Neuronal stem cell (in vitro differentiated cells): Measurements from ENCODE around the gene SLC7A14.

ENCODE experiments used
- DNase-seq: peaks from one replicate; pipeline ENCODE4 v3.0.0-alpha.2; 2013; ENCODE audit warnings: low spot score
- H2AFZ ChIP-seq: one replicate; pipeline ENCODE4 v1.6.1; 2013; ENCODE audit warnings: mild to moderate bottlenecking, low read length, inconsistent platforms
- H2AK5ac ChIP-seq: 2 replicates; pipeline ENCODE4 v1.6.1; 2013; ENCODE audit warnings: low read depth, mild to moderate bottlenecking, inconsistent platforms, low read length, moderate library complexity, mixed read lengths
- H2BK120ac ChIP-seq: 2 replicates; pipeline ENCODE4 v1.6.1; 2013; ENCODE audit warnings: low read depth, mild to moderate bottlenecking, inconsistent platforms, low read length, moderate library complexity, mixed read lengths
- H2BK12ac ChIP-seq: one replicate; pipeline ENCODE4 v1.6.1; 2013; ENCODE audit warnings: low read length, inconsistent platforms
- H2BK15ac ChIP-seq: 2 replicates; pipeline ENCODE4 v1.6.1; 2013; ENCODE audit warnings: mild to moderate bottlenecking, low read length, inconsistent platforms, mixed read lengths
- H2BK5ac ChIP-seq: one replicate; pipeline ENCODE4 v1.6.1; 2013; ENCODE audit warnings: inconsistent platforms, mild to moderate bottlenecking, low read length, moderate library complexity
- H3K14ac ChIP-seq: one replicate; pipeline ENCODE4 v1.6.1; 2013; ENCODE audit warnings: low read length, inconsistent platforms
- H3K18ac ChIP-seq: 2 replicates; pipeline ENCODE4 v1.6.1; 2013; ENCODE audit warnings: low read length, inconsistent platforms
- H3K23ac ChIP-seq: 2 replicates; pipeline ENCODE4 v1.6.1; 2013; ENCODE audit warnings: low read depth, mild to moderate bottlenecking, mixed read lengths, low read length, inconsistent platforms; ENCODE audit not compliant: poor library complexity
- H3K27ac ChIP-seq: replicated peaks from 3 replicates; pipeline ENCODE4 v1.5.1; 2013; ENCODE audit warnings: low read length, inconsistent platforms
- H3K27me3 ChIP-seq, 3 experiments: 2 replicates each; pipeline ENCODE4 v1.6.1; 2013; ENCODE audit warnings: low read length in 3 of 3, mild to moderate bottlenecking in 2 of 3, inconsistent platforms in 1 of 3, low read depth in 1 of 3, mixed read lengths in 1 of 3, moderate library complexity in 1 of 3; ENCODE audit not compliant: control insufficient read depth in 3 of 3, insufficient read depth in 3 of 3
- H3K36me3 ChIP-seq, 2 donors: replicated peaks in 1 of 2; 2 replicates each; pipeline ENCODE4 v1.6.1; 2013; ENCODE audit warnings: low read length in 2 of 2; ENCODE audit not compliant: control insufficient read depth in 2 of 2, insufficient read depth in 2 of 2
- H3K4ac ChIP-seq: 2 replicates; pipeline ENCODE4 v1.6.1; 2013; ENCODE audit warnings: inconsistent platforms, mild to moderate bottlenecking, low read length, moderate library complexity
- H3K4me1 ChIP-seq, 2 donors: 1 replicate in 1 of 2; 2 replicates in 1 of 2; pipeline ENCODE4 v1.6.1; 2013; ENCODE audit warnings: low read length in 2 of 2, low read depth in 1 of 2; ENCODE audit not compliant: control insufficient read depth in 2 of 2, insufficient read depth in 1 of 2
- H3K4me2 ChIP-seq: one replicate; pipeline ENCODE4 v1.6.1; 2013; ENCODE audit warnings: mild to moderate bottlenecking, low read length, inconsistent platforms; ENCODE audit not compliant: insufficient read depth, poor library complexity, severe bottlenecking
- H3K4me3 ChIP-seq, 2 donors: 2 replicates each; pipeline ENCODE4 v1.5.1; 2013; ENCODE audit warnings: low read length in 2 of 2, mild to moderate bottlenecking in 2 of 2, inconsistent platforms in 1 of 2, moderate library complexity in 1 of 2
- H3K79me1 ChIP-seq: one replicate; pipeline ENCODE4 v1.6.1; 2013; ENCODE audit warnings: low read depth, mild to moderate bottlenecking, inconsistent platforms, low read length, moderate library complexity
- H3K9ac ChIP-seq: one replicate; pipeline ENCODE4 v1.6.1; 2013; ENCODE audit warnings: mild to moderate bottlenecking, low read depth, low read length, inconsistent platforms; ENCODE audit not compliant: poor library complexity
- H3K9me3 ChIP-seq, 2 donors: replicated peaks in 1 of 2; 2 replicates each; pipeline versions ENCODE3 to v1.6.1; 2013; ENCODE audit warnings: low read length in 2 of 2, mild to moderate bottlenecking in 2 of 2, inconsistent platforms in 1 of 2, low read depth in 1 of 2, mixed read lengths in 1 of 2, moderate library complexity in 1 of 2; ENCODE audit not compliant: control insufficient read depth in 2 of 2, insufficient read depth in 1 of 2
- H4K8ac ChIP-seq: one replicate; pipeline ENCODE4 v1.6.1; 2013; ENCODE audit warnings: low read depth, mild to moderate bottlenecking, inconsistent platforms, low read length, moderate library complexity
- H4K91ac ChIP-seq: one replicate; pipeline ENCODE4 v1.6.1; 2013; ENCODE audit warnings: low read length, low read depth, mild to moderate bottlenecking, inconsistent platforms; ENCODE audit not compliant: poor library complexity
- WGBS, 2 donors: extraction: QIAGEN DNeasy Blood & Tissue Kit; methylation state at CpG; one replicate each; pipeline ENCODE4 v1.1.7; 2013; ENCODE audit warnings: missing lambda C conversion rate in 2 of 2, mixed read lengths in 1 of 2; ENCODE audit not compliant: insufficient read length in 2 of 2, insufficient replicate concordance in 1 of 2; ENCODE audit errors: extremely low coverage in 2 of 2; 5-methylcytosine and 5-hydroxymethylcytosine counted together

SLC7A14 gene

DNA sequence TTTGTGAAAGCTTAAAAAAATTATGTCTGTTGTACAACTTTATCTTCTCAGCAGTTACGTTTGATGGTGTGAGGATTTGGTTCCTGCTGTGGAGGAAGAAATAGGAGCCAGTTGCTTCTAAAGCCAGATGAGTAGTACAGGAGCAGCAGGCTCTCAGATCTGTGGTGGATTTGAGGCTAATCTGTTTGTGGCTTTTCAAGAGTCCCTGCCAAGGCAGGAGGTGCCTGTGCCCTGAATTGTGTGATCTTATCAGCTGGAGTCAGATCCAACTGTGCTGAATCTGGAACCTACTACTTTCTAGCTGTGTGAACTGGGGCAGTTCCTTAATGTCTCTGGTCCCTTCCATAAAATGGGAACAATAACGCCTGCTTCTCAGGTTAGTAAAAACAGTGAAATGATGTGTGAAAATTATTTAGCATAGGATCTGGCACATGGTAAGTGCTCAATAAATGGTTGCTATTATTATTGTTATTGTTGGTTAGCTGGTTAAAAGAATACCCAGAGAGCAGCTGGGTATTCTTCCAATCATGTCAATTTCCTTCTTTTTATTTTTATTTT is 159.6 kb downstream of the SLC7A14 start:
- Histone ChIP-seq H3K9me3 (no peaks in the 10 kb centered on the region), H2BK120ac (no peak overlapping the region), H3K27me3 (no peaks in the 10 kb centered on the region), H2AK5ac (no peak overlapping the region), H3K14ac (no peak overlapping the region), H4K8ac (no peak overlapping the region), H3K79me1 (no peaks in the 10 kb centered on the region), H3K4me1 (peaks cover 8 to 31% of the 10 kb centered on the region in 2 donors), H2AFZ (peak overlapping the region; percentile 34), H2BK5ac (no peak overlapping the region), H3K23ac (no peak overlapping the region), H3K27ac (peak overlapping the region; percentile 45), H2BK12ac (no peak overlapping the region), H3K18ac (no peak overlapping the region), H2BK15ac (no peak overlapping the region), H3K9ac (no peak overlapping the region), H3K4me2 (no peak overlapping the region), H4K91ac (no peak overlapping the region), H3K36me3 (no peaks in the 10 kb centered on the region), H3K4ac (no peak overlapping the region), H3K4me3 (peak overlapping the region in 1 of 2 donors; percentile 11)
- no CpG with 5 or more reads among the region's 2 CpGs for WGBS, 2 donors
- no peak for DNase-seq

- peak overlapping the region; percentile 34 for H2AFZ ChIP-seq
- peak; percentile 56 for DNase-seq
Measured at GRCh38 chr3:170425491-170426239, 160.2 kb downstream of the SLC7A14 start.

GRCh38 chr3:170424879-170425278 is 161.0 kb downstream of the SLC7A14 start:
- Histone ChIP-seq H3K9me3 (no peaks in the 10 kb centered on the region), H3K23ac (no peak overlapping the region), H3K4me2 (no peak overlapping the region), H2BK120ac (no peak overlapping the region), H2BK5ac (no peak overlapping the region), H3K14ac (no peak overlapping the region), H3K4ac (no peak overlapping the region), H3K4me3 (peak overlapping the region in 1 of 2 donors; percentile 11), H2AFZ (peak overlapping the region; percentile 34), H2AK5ac (peak overlapping the region; percentile 15), H3K36me3 (no peaks in the 10 kb centered on the region), H3K79me1 (no peaks in the 10 kb centered on the region), H3K9ac (no peak overlapping the region), H3K18ac (no peak overlapping the region), H3K4me1 (peaks cover 12 to 29% of the 10 kb centered on the region in 2 donors), H4K91ac (no peak overlapping the region), H2BK15ac (no peak overlapping the region), H3K27ac (no peak overlapping the region), H4K8ac (no peak overlapping the region), H3K27me3 (peaks cover 0 to 8% (median 0%) of the 10 kb centered on the region in 3 experiments), H2BK12ac (no peak overlapping the region)
- WGBS, 2 donors: no CpG with 5 or more reads among the region's 8 CpGs
- no peak for DNase-seq

More at GRCh38 chr3:170425491-170426239, 160.2 kb downstream of the SLC7A14 start:
- Histone ChIP-seq H3K27ac (peak overlapping the region; percentile 45), H3K14ac (no peak overlapping the region), H3K9me3 (no peaks in the 10 kb centered on the region), H2BK120ac (no peak overlapping the region), H3K4me2 (no peak overlapping the region), H3K4me1 (peaks cover 8 to 34% of the 10 kb centered on the region in 2 donors), H2BK12ac (no peak overlapping the region), H3K4me3 (peak overlapping the region in 1 of 2 donors; percentile 11), H3K18ac (no peak overlapping the region), H3K23ac (no peak overlapping the region), H3K4ac (no peak overlapping the region), H4K8ac (no peak overlapping the region), H3K36me3 (no peaks in the 10 kb centered on the region), H3K9ac (no peak overlapping the region), H4K91ac (no peak overlapping the region), H2AK5ac (no peak overlapping the region), H3K79me1 (no peaks in the 10 kb centered on the region), H2BK5ac (no peak overlapping the region), H3K27me3 (peaks cover 0 to under 1% (median 0%) of the 10 kb centered on the region in 3 experiments), H2BK15ac (no peak overlapping the region)
- no CpG with 5 or more reads among the region's 11 CpGs for WGBS, 2 donors

- no peak overlapping the region for H3K4ac ChIP-seq
- no peak overlapping the region for H2BK5ac ChIP-seq
- no peaks in the 10 kb centered on the region for H3K79me1 ChIP-seq
- no peak overlapping the region for H3K4me2 ChIP-seq
- no peaks in the 10 kb centered on the region for H3K36me3 ChIP-seq
- no peak overlapping the region for H2BK15ac ChIP-seq
- peaks cover 0 to 24% (median 0%) of the 10 kb centered on the region in 3 experiments for H3K27me3 ChIP-seq
- H3K4me3 ChIP-seq: no peak overlapping the region
- H2BK120ac ChIP-seq: no peak overlapping the region
- H3K9ac ChIP-seq: no peak overlapping the region
- peaks cover 0 to 4% of the 10 kb centered on the region in 2 donors for H3K9me3 ChIP-seq
- no CpG with 5 or more reads among the region's 8 CpGs for WGBS, 2 donors
- no peak overlapping the region for H4K91ac ChIP-seq
- H2AFZ ChIP-seq: no peak overlapping the region
- H4K8ac ChIP-seq: no peak overlapping the region
- no peak overlapping the region for H3K18ac ChIP-seq
- H3K23ac ChIP-seq: no peak overlapping the region
- no peak overlapping the region for H2BK12ac ChIP-seq
- no peak overlapping the region for H2AK5ac ChIP-seq
- H3K14ac ChIP-seq: no peak overlapping the region
- no peak for DNase-seq
- H3K27ac ChIP-seq: no peak overlapping the region
- peaks cover 14% of the 10 kb centered on the region in 2 donors for H3K4me1 ChIP-seq
Measured at GRCh38 chr3:170423001-170423615, 162.8 kb downstream of the SLC7A14 start.
